ENCODE measurements around the gene CIART.

Gene CIART

GRCh38 chr1:150320667-150320978 is 38.3 kb downstream of the CIART start:
- Histone ChIP-seq H3K4me3 (ENCODE audit: insufficient read length, low read depth) (peak overlapping the region; percentile 10), H3K9me3 (ENCODE audit: insufficient read depth, low read length) (no peaks in the 10 kb centered on the region), H3K9ac (ENCODE audit: insufficient read length, low read depth) (no peak overlapping the region), H3K4me1 (ENCODE audit: insufficient read depth, insufficient read length) (no peaks in the 10 kb centered on the region), H3K27me3 (ENCODE audit: insufficient read depth, insufficient read length) (no peaks in the 10 kb centered on the region), H3K36me3 (ENCODE audit: insufficient read depth, insufficient read length, low read length) (peaks cover 31% of the 10 kb centered on the region)
- DNase-seq (ENCODE audit: low read depth, low spot score) = no peak
- TF ChIP-seq ZNF274 (IDR thresholded peaks at IDR 0.05; ENCODE audit: low read depth, low read length) = no peak

GRCh38 chr1:150321826-150322166 is 39.4 kb downstream of the CIART start:
- peak overlapping the region; percentile 89 for H3K9ac ChIP-seq (ENCODE audit: insufficient read length, low read depth)
- no peaks in the 10 kb centered on the region for H3K4me1 ChIP-seq (ENCODE audit: insufficient read depth, insufficient read length)
- H3K4me3 ChIP-seq (ENCODE audit: insufficient read length, low read depth) = peak overlapping the region; percentile 79
- H3K36me3 ChIP-seq (ENCODE audit: insufficient read depth, insufficient read length, low read length) = peaks cover 43% of the 10 kb centered on the region
- no peaks in the 10 kb centered on the region for H3K27me3 ChIP-seq (ENCODE audit: insufficient read depth, insufficient read length)
- no peak for TF ChIP-seq SUZ12 (IDR thresholded peaks at IDR 0.05; ENCODE audit: extremely low read depth, insufficient read depth, insufficient read length)
- no peak for TF ChIP-seq YY1 (IDR thresholded peaks at IDR 0.05; ENCODE audit: insufficient read depth, insufficient read length)
- TF ChIP-seq ZNF274 (IDR thresholded peaks at IDR 0.05; ENCODE audit: low read depth, low read length) = no peak
- no peak for DNase-seq (ENCODE audit: low read depth, low spot score)
- H3K9me3 ChIP-seq (ENCODE audit: insufficient read depth, low read length) = no peaks in the 10 kb centered on the region

GRCh38 chr1:150322310-150322709 is 40.0 kb downstream of the CIART start:
- H3K4me1 ChIP-seq (ENCODE audit: insufficient read depth, insufficient read length) = no peaks in the 10 kb centered on the region

GRCh38 chr1:150332651-150333290 is 50.4 kb downstream of the CIART start:
- Histone ChIP-seq H3K4me1 (ENCODE audit: insufficient read depth, insufficient read length) (no peaks in the 10 kb centered on the region), H3K9ac (ENCODE audit: insufficient read length, low read depth) (no peak overlapping the region), H3K36me3 (ENCODE audit: insufficient read depth, insufficient read length, low read length) (peaks cover 95% of the 10 kb centered on the region), H3K27me3 (ENCODE audit: insufficient read depth, insufficient read length) (no peaks in the 10 kb centered on the region), H3K9me3 (ENCODE audit: insufficient read depth, low read length) (no peaks in the 10 kb centered on the region), H3K4me3 (ENCODE audit: insufficient read length, low read depth) (no peak overlapping the region)
- TF ChIP-seq SUZ12 (IDR thresholded peaks at IDR 0.05; ENCODE audit: extremely low read depth, insufficient read depth, insufficient read length) = no peak
- TF ChIP-seq ZNF274 (IDR thresholded peaks at IDR 0.05; ENCODE audit: low read depth, low read length) = no peak
- no peak for TF ChIP-seq YY1 (IDR thresholded peaks at IDR 0.05; ENCODE audit: insufficient read depth, insufficient read length)
- DNase-seq (ENCODE audit: low read depth, low spot score) = no peak

More at GRCh38 chr1:150322310-150322709, 40.0 kb downstream of the CIART start:
- Histone ChIP-seq H3K9me3 (ENCODE audit: insufficient read depth, low read length) (no peaks in the 10 kb centered on the region), H3K4me3 (ENCODE audit: insufficient read length, low read depth) (peak overlapping the region; percentile 79), H3K27me3 (ENCODE audit: insufficient read depth, insufficient read length) (no peaks in the 10 kb centered on the region), H3K9ac (ENCODE audit: insufficient read length, low read depth) (peak overlapping the region; percentile 89), H3K36me3 (ENCODE audit: insufficient read depth, insufficient read length, low read length) (peaks cover 48% of the 10 kb centered on the region)
- TF ChIP-seq SUZ12 (IDR thresholded peaks at IDR 0.05; ENCODE audit: extremely low read depth, insufficient read depth, insufficient read length) (no peak), YY1 (IDR thresholded peaks at IDR 0.05; ENCODE audit: insufficient read depth, insufficient read length) (no peak), ZNF274 (IDR thresholded peaks at IDR 0.05; ENCODE audit: low read depth, low read length) (no peak)
- no peak for DNase-seq (ENCODE audit: low read depth, low spot score)
